GM18505 (cell line): Measurements from ENCODE around the gene PACRG.

Experiments used
- ATAC-seq: cut with Tn5 transposase; IDR thresholded peaks from one replicate; pipeline ENCODE4 v1.9.1; 2021; ENCODE audit not compliant: unreplicated experiment
- POLR2A ChIP-seq: IDR thresholded peaks from 4 replicates; pipeline ENCODE4 v1.6.1; 2011; ENCODE audit warnings: borderline replicate concordance; ENCODE audit not compliant: insufficient read depth, insufficient read length; ENCODE audit errors: extremely low read depth

Gene PACRG

GRCh38 chr6:163206196-163206595 lies 478.4 kb downstream of the PACRG start:
- no peak for ATAC-seq
- TF ChIP-seq POLR2A = no peak

- TF ChIP-seq POLR2A = no peak
- no peak for ATAC-seq
Observed at GRCh38 chr6:163207431-163208383, 479.9 kb downstream of the PACRG start.

DNA sequence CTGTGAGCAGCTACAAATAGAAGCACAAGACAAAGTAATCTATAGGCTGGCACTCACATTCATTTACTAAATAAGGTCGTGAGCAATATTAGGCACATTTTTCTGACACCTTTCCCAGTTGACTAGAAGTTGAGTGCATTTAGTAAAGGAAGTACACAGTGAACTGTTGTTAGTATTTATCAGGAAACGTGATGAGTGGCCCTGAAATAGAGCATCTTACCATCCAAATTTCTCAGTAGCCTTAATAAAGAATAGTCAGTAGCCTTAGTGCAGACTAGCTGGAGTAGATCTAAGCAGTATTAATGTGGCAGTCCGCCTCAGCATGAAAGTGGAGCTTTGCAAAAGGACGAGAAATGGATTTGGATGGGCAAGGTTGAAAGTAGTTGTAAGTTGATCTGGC lies 481.2 kb downstream of the PACRG start:
- no peak for TF ChIP-seq POLR2A
- ATAC-seq = no peak

DNA sequence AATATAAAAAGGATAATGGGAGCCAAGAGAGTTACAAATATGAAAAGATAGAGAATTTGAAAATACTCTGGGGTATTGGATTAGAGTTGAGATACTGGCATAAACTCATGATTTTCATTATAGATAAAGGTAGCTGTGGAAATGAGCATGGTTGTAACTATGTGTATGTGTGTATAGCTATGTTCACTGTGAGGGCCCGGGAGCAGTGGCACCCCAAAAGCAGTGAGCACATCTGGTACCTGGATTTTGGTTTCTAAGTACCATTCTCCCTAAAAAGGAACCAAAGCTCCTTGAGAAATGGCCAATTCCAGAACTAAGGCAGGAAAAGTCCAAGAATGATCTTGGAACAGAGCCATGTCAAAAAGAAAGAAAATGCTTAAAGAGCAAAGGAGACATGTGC lies 484.3 kb downstream of the PACRG start:
- no peak for ATAC-seq
- no peak for TF ChIP-seq POLR2A

DNA sequence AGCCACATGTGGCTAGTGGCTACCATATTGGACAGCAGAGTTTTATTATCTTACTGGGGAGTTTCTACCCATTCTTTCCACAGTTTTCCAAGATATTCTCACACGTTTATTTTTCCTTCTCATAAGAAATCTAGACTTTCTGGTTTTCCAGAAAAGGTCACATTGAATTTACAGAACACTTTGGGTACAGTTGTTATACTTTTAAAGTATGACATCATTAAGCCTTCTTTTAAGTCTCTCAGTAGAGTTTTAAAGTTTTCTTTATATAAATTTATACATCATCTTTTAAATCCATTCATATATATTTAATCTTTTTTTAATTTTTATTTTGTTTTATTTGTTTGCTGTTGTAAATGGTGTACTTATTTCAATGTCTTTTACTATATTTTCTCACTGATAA lies 486.5 kb downstream of the PACRG start:
- no peak for TF ChIP-seq POLR2A

GRCh38 chr6:163218361-163218894 lies 490.7 kb downstream of the PACRG start:
- TF ChIP-seq POLR2A = no peak
- no peak for ATAC-seq

More for the DNA sequence above, 486.5 kb downstream of the PACRG start:
- no peak for ATAC-seq

DNA sequence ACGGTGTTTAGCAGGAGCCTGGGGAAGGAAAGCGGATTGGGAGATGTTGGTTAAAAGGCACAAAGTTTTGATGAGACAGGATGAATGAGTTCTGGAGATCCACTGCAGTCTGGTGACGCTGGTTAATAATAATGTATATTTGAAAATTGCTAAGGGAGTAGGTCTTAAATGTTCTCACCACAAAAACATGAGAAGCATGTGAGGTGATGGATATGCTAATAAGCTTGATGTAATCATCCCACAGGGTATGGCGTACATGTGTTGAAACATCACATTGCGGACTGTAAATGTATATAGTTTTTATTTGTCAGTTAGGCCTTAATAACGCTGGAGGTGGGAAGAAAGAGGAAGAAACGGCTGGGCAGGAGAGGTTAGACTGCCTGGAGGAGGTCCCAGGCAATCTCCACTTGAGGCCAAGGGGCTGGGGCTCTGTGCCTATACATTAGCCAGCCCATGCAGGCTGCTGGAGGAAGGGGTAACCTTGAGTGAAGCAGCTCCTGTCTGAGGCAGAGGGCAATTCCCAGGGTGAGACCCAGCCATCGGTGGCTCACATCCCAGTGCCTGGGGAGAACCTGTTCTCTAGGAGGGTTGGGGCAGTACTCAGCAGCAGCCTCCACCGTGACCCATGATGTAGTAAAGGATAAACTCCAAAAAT lies 498.5 kb downstream of the PACRG start:
- TF ChIP-seq POLR2A = no peak
- ATAC-seq = no peak

GRCh38 chr6:163226836-163227485 lies 499.2 kb downstream of the PACRG start:
- ATAC-seq = no peak
- no peak for TF ChIP-seq POLR2A

GRCh38 chr6:163228041-163228440 lies 500.3 kb downstream of the PACRG start:
- ATAC-seq = no peak

DNA sequence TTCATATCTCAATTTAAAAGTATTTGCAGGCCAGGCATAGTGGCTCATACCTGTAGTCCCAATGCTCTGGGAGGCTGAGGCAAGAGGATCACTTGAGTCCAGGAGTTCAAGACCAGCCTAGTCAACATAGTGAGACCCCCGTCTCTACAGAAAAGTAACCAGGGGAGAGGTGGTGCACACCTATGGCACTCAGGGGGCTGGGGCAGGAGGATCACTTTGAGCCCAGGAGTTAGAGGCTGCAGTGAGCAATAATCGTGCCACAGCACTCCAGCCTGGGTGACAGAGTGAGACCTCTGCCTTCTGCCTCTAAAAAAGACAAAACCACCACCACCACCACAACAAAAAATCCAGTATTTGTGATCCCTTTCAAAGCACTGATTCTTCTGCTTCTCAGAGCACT lies 501.3 kb downstream of the PACRG start:
- no peak for TF ChIP-seq POLR2A
- no peak for ATAC-seq

More at GRCh38 chr6:163228041-163228440, 500.3 kb downstream of the PACRG start:
- no peak for TF ChIP-seq POLR2A

GRCh38 chr6:163230901-163231300 lies 503.1 kb downstream of the PACRG start:
- TF ChIP-seq POLR2A = no peak
- no peak for ATAC-seq

GRCh38 chr6:163231356-163232014 lies 503.7 kb downstream of the PACRG start:
- TF ChIP-seq POLR2A = no peak

More at GRCh38 chr6:163231356-163232014, 503.7 kb downstream of the PACRG start:
- no peak for ATAC-seq
